Measurements from ENCODE around the gene TMEM232.
A peak's percentile ranks its signal among the peaks of the same experiment; 100 is the strongest.

- TF ChIP-seq CTCF (conservative IDR thresholded peaks at IDR 0.05), result peak; percentile 60
- no peak for TF ChIP-seq ZFX (IDR thresholded peaks at IDR 0.05)
Observed at GRCh38 chr5:110590187-110590586, 136.3 kb downstream of the TMEM232 start.
